ENCODE data around the gene SPECC1.

SPECC1 gene

DNA sequence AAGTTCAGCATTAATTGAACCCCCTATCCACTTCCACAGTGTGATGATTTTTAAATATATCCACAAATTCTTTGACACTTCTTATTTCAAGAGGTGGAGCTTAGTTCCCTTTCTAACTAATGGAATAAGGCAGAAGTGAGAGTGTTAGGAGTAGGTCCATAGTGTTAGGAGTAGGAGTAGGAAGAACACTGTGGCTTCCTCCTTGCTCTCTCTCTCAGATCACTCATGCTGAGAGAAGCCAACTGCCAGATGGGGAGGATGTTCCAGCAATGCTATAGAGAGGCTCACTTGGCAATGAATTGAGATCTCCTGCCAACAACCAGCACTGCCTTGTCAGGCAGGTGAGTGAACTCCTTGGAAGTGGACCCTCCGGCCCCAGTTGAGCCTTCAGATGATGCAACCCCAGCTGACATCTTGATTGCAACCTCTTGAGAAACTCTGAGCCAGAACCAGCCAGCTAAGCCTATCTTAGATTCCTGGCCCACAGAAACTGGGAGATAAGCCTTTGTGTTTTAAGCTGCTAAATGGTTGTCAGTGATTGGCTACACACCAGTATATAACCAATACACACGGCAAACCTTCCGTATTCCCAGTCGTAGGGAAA is 44.3 kb downstream of the SPECC1 start:
- no peak overlapping the region for H3K4me3 ChIP-seq (ENCODE audit: low read length)
- DNase-seq (ENCODE audit: low read depth): no peak
- TF ChIP-seq, protein P1, sequence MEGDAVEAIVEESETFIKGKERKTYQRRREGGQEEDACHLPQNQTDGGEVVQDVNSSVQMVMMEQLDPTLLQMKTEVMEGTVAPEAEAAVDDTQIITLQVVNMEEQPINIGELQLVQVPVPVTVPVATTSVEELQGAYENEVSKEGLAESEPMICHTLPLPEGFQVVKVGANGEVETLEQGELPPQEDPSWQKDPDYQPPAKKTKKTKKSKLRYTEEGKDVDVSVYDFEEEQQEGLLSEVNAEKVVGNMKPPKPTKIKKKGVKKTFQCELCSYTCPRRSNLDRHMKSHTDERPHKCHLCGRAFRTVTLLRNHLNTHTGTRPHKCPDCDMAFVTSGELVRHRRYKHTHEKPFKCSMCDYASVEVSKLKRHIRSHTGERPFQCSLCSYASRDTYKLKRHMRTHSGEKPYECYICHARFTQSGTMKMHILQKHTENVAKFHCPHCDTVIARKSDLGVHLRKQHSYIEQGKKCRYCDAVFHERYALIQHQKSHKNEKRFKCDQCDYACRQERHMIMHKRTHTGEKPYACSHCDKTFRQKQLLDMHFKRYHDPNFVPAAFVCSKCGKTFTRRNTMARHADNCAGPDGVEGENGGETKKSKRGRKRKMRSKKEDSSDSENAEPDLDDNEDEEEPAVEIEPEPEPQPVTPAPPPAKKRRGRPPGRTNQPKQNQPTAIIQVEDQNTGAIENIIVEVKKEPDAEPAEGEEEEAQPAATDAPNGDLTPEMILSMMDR (IDR thresholded peaks at IDR 0.05; ENCODE audit: insufficient read depth, low read depth, low read length, missing control alignments): no peak

DNA sequence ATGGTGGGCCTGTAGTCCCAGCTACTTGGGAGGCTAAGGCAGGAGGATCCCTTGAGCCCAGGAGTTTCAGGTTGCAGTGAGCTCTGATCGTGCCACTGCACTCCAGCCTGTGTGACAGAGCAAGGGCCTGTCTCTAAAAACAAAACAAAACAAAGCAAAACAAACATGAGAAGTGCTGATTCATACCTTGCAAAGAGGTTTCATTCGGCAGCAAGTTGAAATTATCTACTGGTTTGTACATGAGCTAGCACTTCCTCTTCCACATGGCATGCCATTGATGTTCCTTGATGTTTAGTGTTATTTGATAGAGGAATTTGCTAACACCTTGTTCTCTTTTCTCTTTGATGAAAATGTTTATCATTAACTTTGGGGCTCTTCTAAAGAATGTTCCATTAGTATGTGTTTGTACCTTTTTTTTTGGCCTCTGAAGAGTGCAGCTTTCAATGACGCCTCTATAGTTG is 50.6 kb downstream of the SPECC1 start:
- no peak overlapping the region for H3K4me3 ChIP-seq (ENCODE audit: low read length)
- TF ChIP-seq, protein P1 (IDR thresholded peaks at IDR 0.05; ENCODE audit: insufficient read depth, low read depth, low read length, missing control alignments): no peak
- peak; percentile 75 for DNase-seq (ENCODE audit: low read depth)

DNA sequence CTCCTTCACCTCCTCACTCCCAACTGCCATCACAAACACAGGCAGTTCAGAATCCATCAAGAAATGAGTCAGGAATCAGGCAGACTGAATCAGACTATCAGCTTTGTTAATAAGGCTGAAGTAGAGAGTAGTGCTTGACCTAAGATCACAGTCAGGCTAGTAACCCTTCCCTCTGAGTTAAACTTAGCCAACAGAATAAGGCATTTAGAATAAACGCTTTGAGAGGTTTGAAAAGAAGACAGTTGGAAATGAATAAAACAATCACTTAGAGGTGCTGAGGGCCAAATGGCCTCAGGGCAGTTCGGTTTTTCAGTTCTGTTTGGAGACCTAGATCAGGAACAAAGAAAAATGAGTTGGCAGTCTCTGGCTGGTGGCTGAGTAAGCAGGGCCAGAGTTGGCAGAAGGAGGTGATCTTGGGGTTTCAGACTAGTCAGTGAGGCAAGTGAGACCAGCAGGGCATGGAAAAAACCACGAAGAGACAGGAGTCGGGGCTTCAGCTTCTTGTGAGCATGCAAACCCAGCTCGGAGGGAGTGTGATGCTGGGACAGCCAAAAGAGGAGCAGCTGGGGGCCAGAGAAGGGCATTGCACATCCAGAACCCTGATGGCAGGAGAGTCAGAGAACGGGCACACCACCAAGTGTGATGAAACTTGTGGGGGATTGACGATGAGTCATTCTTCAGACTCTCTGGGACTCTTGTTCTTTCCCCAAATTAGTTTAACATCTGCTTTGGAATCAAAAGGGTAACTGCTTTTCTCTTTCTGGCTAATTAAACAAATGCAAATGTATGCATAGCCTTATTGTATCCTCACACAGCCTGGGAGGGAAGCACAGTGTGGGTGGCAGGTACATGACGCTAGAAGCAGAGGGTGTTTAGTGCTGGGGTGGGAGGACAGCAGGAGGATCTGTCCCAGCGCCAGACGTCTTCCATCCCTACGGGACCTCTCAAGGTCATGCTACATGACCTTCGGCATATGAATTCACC is 54.8 kb downstream of the SPECC1 start:
- H3K4me3 ChIP-seq (ENCODE audit: low read length): no peak overlapping the region
- DNase-seq (ENCODE audit: low read depth): peak; percentile 85
- TF ChIP-seq, protein P1 (IDR thresholded peaks at IDR 0.05; ENCODE audit: insufficient read depth, low read depth, low read length, missing control alignments): no peak

DNA sequence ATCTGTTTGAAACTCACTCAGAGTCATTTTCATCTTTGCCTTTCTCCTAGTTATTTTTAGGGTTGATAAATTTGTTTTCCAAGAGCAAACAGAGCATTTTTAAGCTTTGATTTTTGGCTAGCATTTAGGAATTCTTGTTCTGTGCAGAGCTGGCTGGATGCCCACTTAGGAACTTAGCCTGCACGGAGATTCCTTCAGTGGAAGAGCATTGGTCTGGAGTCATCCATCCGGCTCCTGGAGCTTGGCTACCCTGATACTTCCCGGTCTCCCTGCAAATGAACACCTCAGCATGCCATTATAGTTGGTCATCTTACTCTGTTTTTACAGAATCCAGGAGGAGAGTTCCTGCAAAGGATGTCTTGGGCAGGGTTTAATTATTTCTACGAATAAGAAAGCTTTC is 57.1 kb downstream of the SPECC1 start:
- DNase-seq (ENCODE audit: low read depth): peak; percentile 89
- no peak overlapping the region for H3K4me3 ChIP-seq (ENCODE audit: low read length)
- TF ChIP-seq, protein P1 (IDR thresholded peaks at IDR 0.05; ENCODE audit: insufficient read depth, low read depth, low read length, missing control alignments): no peak

DNA sequence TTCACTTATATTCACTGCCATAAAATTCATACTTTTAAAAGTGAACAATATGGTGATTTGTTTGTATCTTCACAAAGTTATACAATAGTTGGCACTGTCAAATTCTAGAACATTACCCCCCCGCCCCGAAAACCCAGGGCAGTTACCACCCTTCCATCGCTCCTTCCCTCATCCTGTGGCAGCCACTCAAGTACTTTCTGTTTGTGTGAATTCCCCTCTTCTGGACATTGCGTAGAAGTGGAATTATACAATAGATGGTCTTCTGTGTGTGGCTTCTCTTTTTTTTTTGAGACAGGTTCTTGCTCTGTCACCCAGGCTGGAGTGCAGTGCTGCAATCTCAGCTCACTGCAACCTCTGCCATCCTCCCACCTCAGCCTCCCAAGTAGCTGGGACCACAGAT is 58.6 kb downstream of the SPECC1 start:
- TF ChIP-seq, protein P1 (IDR thresholded peaks at IDR 0.05; ENCODE audit: insufficient read depth, low read depth, low read length, missing control alignments): no peak
- no peak overlapping the region for H3K4me3 ChIP-seq (ENCODE audit: low read length)

DNA sequence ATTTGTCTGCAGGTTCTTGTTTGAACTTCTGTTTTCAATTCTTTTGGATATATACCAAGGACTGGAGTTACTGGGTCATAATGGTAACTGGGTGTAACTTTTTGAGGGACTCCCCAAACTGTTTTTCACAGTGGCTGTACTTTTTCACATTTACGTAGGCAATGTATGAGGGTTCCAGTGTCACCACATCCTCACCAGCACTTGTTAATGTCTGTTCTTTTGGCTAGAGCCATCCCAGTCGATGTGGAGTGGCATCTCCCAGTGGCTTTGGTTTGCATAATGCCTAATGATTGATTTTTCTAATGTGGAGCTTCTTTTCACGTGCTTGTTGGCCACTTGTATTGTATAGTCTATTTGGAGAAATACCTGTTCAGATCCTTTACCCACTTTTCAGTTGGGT is 59.3 kb downstream of the SPECC1 start:
- no peak overlapping the region for H3K4me3 ChIP-seq (ENCODE audit: low read length)
- TF ChIP-seq, protein P1 (IDR thresholded peaks at IDR 0.05; ENCODE audit: insufficient read depth, low read depth, low read length, missing control alignments): no peak
- DNase-seq (ENCODE audit: low read depth): no peak

More for the DNA sequence above, 58.6 kb downstream of the SPECC1 start:
- DNase-seq (ENCODE audit: low read depth): no peak

Data from epithelial cell of esophagus (primary cell).